Right lobe of liver (tissue), 6 donors: ENCODE measurements around the gene USP37. TPM values are rescaled to one million over a fixed set of nuclear protein-coding genes. Genes with fewer than 3 reads are reported as not detected.

Source experiments
- ATAC-seq, 4 donors: fragments of 200-7000 bp; cut with Tn5 transposase; one replicate each; pipeline ENCODE4 v1.9.1; 2020; ENCODE audit warnings: mild to moderate bottlenecking in 4 of 4, moderate library complexity in 4 of 4
- DNase-seq, 3 donors: peaks; one replicate each; pipeline ENCODE4 v3.0.0-alpha.2; 2020
- H3K27ac ChIP-seq, 3 donors: fragments of 200-600 bp; one replicate each; pipeline ENCODE4 v1.8.0; 2022
- H3K27me3 ChIP-seq, 2 donors: fragments of 200-600 bp; one replicate each; pipeline ENCODE4 v1.8.0; 2022
- H3K36me3 ChIP-seq, 4 donors: fragments of 200-600 bp; sonication (generic) in 1 of 4; one replicate each; pipeline versions ENCODE4 v1.5.1 to v1.8.0; 2017 to 2022; ENCODE audit warnings: control low read depth in 1 of 4
- H3K4me1 ChIP-seq, 4 donors: fragments of 200-600 bp; sonication (generic) in 1 of 4; one replicate each; pipeline versions ENCODE4 v1.5.1 to v1.8.0; 2017 to 2022; ENCODE audit warnings: control low read depth in 1 of 4
- H3K4me3 ChIP-seq, 3 donors: fragments of 200-600 bp; one replicate each; pipeline ENCODE4 v1.8.0; 2022
- H3K9me3 ChIP-seq, 4 donors: fragments of 200-600 bp; sonication (generic) in 1 of 4; one replicate each; pipeline versions ENCODE4 v1.5.1 to v1.8.0; 2017 to 2022; ENCODE audit warnings: control low read depth in 1 of 4
- CTCF ChIP-seq, 4 donors: fragments of 200-600 bp in 3 of 4; fragments of 450-650 bp in 1 of 4; IDR thresholded peaks; one replicate each; pipeline versions ENCODE4 v1.5.1 to v1.8.0; 2016 to 2022; ENCODE audit warnings: antibody characterized with exemption in 4 of 4, mild to moderate bottlenecking in 2 of 4
- POLR2A ChIP-seq: fragments of 450-650 bp; IDR thresholded peaks from one replicate; pipeline ENCODE4 v1.6.1; 2017; ENCODE audit warnings: antibody characterized with exemption, mild to moderate bottlenecking
- WGBS: methylation state at CpG from one replicate; pipeline ENCODE4 v1.1.6; 2018; ENCODE audit warnings: low coverage, low lambda C conversion rate; ENCODE audit not compliant: insufficient coverage; ENCODE audit errors: missing lambda C conversion rate; 5-methylcytosine and 5-hydroxymethylcytosine counted together
- intact Hi-C, 2 donors: fragments of 100-400 bp; cut with DNase I; formaldehyde crosslinking; loops; one replicate each; pipeline versions ENCODE4 v1.11.2 to v1.14.1; 2022
- total RNA-seq, 6 experiments: library from RNA; depleted of rRNA in 2 of 6; stranded (reverse); fragments of >200 nt in 2 of 6; fragmentation: NEBNext Ultra II Directional in 3 of 6; extraction: Animal tissue kit (Norgen Biotek cat#: 25700) in 3 of 6; gene quantifications; one replicate each; pipeline versions ENCODE4 v1.1.0 to v1.2.4, GENCODE V29; 2016 to 2023
- donor health status: DM: no; HTN: yes; CAD: no.
- donor health status: DM: no; HTN: no; CAD: no.
- donor health status: DM: no; HTN: no; CAD: no.
- donor health status: DM: no; HTN: yes; CAD: no.
- donor health status: DM: no; HTN: yes; CAD: no.

The USP37 gene
- total RNA-seq, 6 experiments from 2014 or later = 4.8 to 8.9 (median 6.7) TPM

DNA sequence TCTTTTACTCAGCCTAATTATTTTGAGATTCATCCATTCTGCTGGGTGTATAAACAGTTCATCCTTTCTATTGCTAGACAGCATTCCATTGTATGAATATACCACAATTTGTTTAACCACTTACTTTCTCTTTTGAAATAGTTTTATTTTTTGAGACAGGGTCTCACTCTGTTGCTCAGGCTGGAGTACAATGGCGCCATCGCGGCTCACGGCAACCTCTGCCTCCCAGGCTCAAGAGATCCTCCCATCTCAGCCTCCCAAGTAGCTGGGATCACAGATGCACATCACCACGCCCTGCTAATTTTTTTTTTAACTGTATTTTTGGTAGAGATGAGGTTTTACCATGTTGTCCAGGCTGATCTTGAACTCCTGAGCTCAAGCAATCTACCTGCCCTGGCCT is 54.5 kb downstream of the USP37 start:
- Histone ChIP-seq H3K4me3 (no peak overlapping the region), H3K9me3 (no peaks in the 10 kb centered on the region), H3K4me1 (no peaks in the 10 kb centered on the region), H3K36me3 (no peaks in the 10 kb centered on the region), H3K27me3 (no peaks in the 10 kb centered on the region), H3K27ac (no peak overlapping the region)
- 95% methylated on average over 5 of the region's 5 CpGs for WGBS
- no peak for DNase-seq
- ATAC-seq = no peak
- no peak for TF ChIP-seq CTCF (IDR thresholded peaks at IDR 0.05)
- TF ChIP-seq POLR2A = no peak
- intact Hi-C loops = no loop called here

GRCh38 chr2:218508299-218508698 is 59.9 kb downstream of the USP37 start:
- H3K27me3 ChIP-seq = no peaks in the 10 kb centered on the region
- no peaks in the 10 kb centered on the region for H3K36me3 ChIP-seq
- no peak for ATAC-seq
- H3K9me3 ChIP-seq = no peaks in the 10 kb centered on the region
- intact Hi-C loops = no loop called here
- H3K27ac ChIP-seq = no peak overlapping the region
- no peak for TF ChIP-seq POLR2A
- no peak for TF ChIP-seq CTCF (IDR thresholded peaks at IDR 0.05)
- no peak for DNase-seq
- no peak overlapping the region for H3K4me3 ChIP-seq
- H3K4me1 ChIP-seq = no peaks in the 10 kb centered on the region

DNA sequence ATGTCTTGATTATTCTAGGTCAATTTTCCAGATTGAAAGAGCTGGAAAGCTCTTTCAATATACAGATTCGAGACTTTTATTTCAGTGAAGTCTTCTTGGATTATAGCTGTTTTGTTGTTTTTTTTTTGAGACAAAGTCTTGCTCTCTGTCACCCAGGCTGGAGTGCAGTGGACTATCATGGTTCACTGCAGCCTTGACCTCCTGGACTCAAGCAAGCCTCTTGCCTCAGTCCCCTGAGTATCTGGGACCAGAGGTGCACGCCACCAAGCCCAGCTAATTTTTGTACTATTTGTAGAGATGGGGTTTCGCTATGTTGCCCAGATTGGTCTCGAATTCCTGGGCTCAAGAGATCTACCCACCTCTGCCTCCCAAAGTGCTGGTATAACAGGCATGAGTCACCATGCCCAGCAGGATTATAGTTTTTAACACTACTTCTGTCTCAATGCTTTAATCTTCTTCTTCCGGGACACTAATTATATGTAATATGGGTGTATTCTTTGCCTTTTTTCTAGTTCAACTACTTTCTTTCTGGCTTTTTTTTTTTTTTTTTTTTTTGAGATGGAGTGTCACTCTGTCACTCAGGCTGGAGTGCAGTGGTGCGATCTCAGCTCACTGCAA is 62.3 kb downstream of the USP37 start:
- ATAC-seq = no peak

GRCh38 chr2:218501665-218502064 is 66.5 kb downstream of the USP37 start:
- no peak for TF ChIP-seq CTCF (IDR thresholded peaks at IDR 0.05)
- TF ChIP-seq POLR2A = no peak
- 59% methylated on average over 2 of the region's 2 CpGs for WGBS
- Histone ChIP-seq H3K4me3 (no peak overlapping the region), H3K27me3 (no peaks in the 10 kb centered on the region), H3K4me1 (no peaks in the 10 kb centered on the region), H3K9me3 (no peaks in the 10 kb centered on the region), H3K36me3 (peaks cover 0 to 13% (median 0%) of the 10 kb centered on the region in 4 donors), H3K27ac (peak overlapping the region in 1 of 3 donors; percentile 15)
- ATAC-seq (peak; percentile 57 to 76 (median 66)), DNase-seq (no peak)
- intact Hi-C loops = no loop called here

More for the DNA sequence above, 62.3 kb downstream of the USP37 start:
- Histone ChIP-seq H3K4me1 (no peaks in the 10 kb centered on the region), H3K4me3 (no peak overlapping the region), H3K9me3 (no peaks in the 10 kb centered on the region), H3K36me3 (no peaks in the 10 kb centered on the region), H3K27ac (no peak overlapping the region), H3K27me3 (no peaks in the 10 kb centered on the region)
- intact Hi-C loops = no loop called here
- 94% methylated on average over 3 of the region's 6 CpGs for WGBS
- TF ChIP-seq CTCF (IDR thresholded peaks at IDR 0.05) = no peak
- no peak for TF ChIP-seq POLR2A
- no peak for DNase-seq
